ENCODE data around the gene TRPV5. TPM values are rescaled to one million over a fixed set of nuclear protein-coding genes. Genes with fewer than 3 reads are reported as not detected.

Gene TRPV5
- total RNA-seq, 1 donor from 2014 or later = not detected

GRCh38 chr7:142933092-142933475 is 462 bp downstream of the TRPV5 start:
- Mint-ChIP-seq H3K36me3 (ENCODE audit: low read depth) (no peaks in the 10 kb centered on the region), H3K27ac (ENCODE audit: unreplicated experiment) (no peak overlapping the region), H3K4me3 (ENCODE audit: unreplicated experiment) (no peak overlapping the region), H3K9me3 (ENCODE audit: low read depth) (peaks cover 7% of the 10 kb centered on the region), H3K27me3 (ENCODE audit: low read depth) (peaks cover 2% of the 10 kb centered on the region), H3K4me1 (ENCODE audit: low read depth) (no peaks in the 10 kb centered on the region)
- no peak for TF ChIP-seq CTCF (IDR thresholded peaks at IDR 0.05)
- DNase-seq (ENCODE audit: low spot score) = no peak

DNA sequence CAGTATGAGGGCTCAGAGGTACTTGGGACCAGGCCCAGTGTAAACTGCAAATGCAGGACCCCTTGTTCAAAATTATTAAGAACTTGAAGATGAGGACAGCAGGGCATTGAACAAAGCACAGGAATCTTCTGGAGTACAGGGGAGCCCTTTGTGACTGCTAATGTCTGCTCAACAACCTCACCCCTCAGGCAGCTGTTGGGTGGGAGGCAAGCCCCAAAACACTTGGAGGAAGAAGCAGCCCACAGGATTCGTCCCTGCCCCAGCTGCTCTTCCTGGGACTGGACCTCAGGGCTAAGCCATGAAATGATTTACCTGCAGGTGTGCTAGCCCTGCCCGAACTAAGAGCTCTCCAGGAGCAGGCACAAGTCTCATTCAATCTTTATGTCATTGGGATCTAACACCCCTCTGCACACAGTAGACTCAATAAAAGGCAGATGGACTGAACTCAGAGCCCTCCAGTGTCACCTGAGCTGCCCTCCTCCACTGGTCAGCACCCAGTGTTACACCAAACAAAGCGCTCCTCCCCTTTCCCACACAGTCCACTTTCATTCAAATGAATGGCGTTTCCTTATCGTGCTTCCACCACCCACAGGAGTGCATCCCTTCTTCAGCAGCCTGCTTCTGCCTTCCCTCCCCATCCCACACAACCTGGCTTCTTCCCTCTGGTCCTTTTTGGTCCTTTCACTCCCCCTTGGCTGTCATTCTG is 1.0 kb downstream of the TRPV5 start:
- Mint-ChIP-seq H3K4me1 (ENCODE audit: low read depth) (no peaks in the 10 kb centered on the region), H3K27me3 (ENCODE audit: low read depth) (peaks cover 2% of the 10 kb centered on the region), H3K27ac (ENCODE audit: unreplicated experiment) (no peak overlapping the region), H3K36me3 (ENCODE audit: low read depth) (no peaks in the 10 kb centered on the region), H3K9me3 (ENCODE audit: low read depth) (peaks cover 7% of the 10 kb centered on the region), H3K4me3 (ENCODE audit: unreplicated experiment) (no peak overlapping the region)
- no peak for TF ChIP-seq CTCF (IDR thresholded peaks at IDR 0.05)
- DNase-seq (ENCODE audit: low spot score) = no peak

GRCh38 chr7:142930126-142930730 is 3.3 kb downstream of the TRPV5 start:
- no peak for DNase-seq (ENCODE audit: low spot score)
- Mint-ChIP-seq H3K4me3 (ENCODE audit: unreplicated experiment) (no peak overlapping the region), H3K4me1 (ENCODE audit: low read depth) (no peaks in the 10 kb centered on the region), H3K27ac (ENCODE audit: unreplicated experiment) (no peak overlapping the region), H3K27me3 (ENCODE audit: low read depth) (peaks cover 7% of the 10 kb centered on the region), H3K9me3 (ENCODE audit: low read depth) (peaks cover 7% of the 10 kb centered on the region), H3K36me3 (ENCODE audit: low read depth) (no peaks in the 10 kb centered on the region)
- TF ChIP-seq CTCF (IDR thresholded peaks at IDR 0.05) = no peak

GRCh38 chr7:142927949-142928348 is 5.6 kb downstream of the TRPV5 start:
- DNase-seq (ENCODE audit: low spot score) = no peak
- peaks cover 7% of the 10 kb centered on the region for H3K9me3 Mint-ChIP-seq (ENCODE audit: low read depth)
- H3K4me3 Mint-ChIP-seq (ENCODE audit: unreplicated experiment) = no peak overlapping the region
- TF ChIP-seq CTCF (IDR thresholded peaks at IDR 0.05) = no peak
- no peak overlapping the region for H3K27ac Mint-ChIP-seq (ENCODE audit: unreplicated experiment)
- peaks cover 7% of the 10 kb centered on the region for H3K27me3 Mint-ChIP-seq (ENCODE audit: low read depth)
- no peaks in the 10 kb centered on the region for H3K4me1 Mint-ChIP-seq (ENCODE audit: low read depth)
- H3K36me3 Mint-ChIP-seq (ENCODE audit: low read depth) = no peaks in the 10 kb centered on the region

GRCh38 chr7:142927085-142927745 is 6.3 kb downstream of the TRPV5 start:
- DNase-seq (ENCODE audit: low spot score) = no peak
- Mint-ChIP-seq H3K27me3 (ENCODE audit: low read depth) (peaks cover 7% of the 10 kb centered on the region), H3K4me3 (ENCODE audit: unreplicated experiment) (no peak overlapping the region), H3K4me1 (ENCODE audit: low read depth) (no peaks in the 10 kb centered on the region), H3K9me3 (ENCODE audit: low read depth) (peaks cover 7% of the 10 kb centered on the region), H3K27ac (ENCODE audit: unreplicated experiment) (no peak overlapping the region), H3K36me3 (ENCODE audit: low read depth) (no peaks in the 10 kb centered on the region)
- no peak for TF ChIP-seq CTCF (IDR thresholded peaks at IDR 0.05)
